22Rv1 (cell line): ENCODE measurements around the gene RDH12.

ENCODE experiments used
- H3K27ac ChIP-seq: fragments of 450-650 bp; 2 replicates; pipeline ENCODE4 v1.5.1; 2017
- ZFX ChIP-seq: fragments of 450-650 bp; IDR thresholded peaks from 2 replicates; pipeline ENCODE4 v1.6.1; 2017; ENCODE audit warnings: antibody characterized with exemption, borderline replicate concordance
- TF ChIP-seq, protein P1 (sequence below): fragments of 450-650 bp; IDR thresholded peaks from 2 replicates; pipeline ENCODE4 v1.5.1; 2017; ENCODE audit warnings: mild to moderate bottlenecking

Gene RDH12

GRCh38 chr14:67749341-67750084 is 47.8 kb downstream of the RDH12 start:
- TF ChIP-seq ZFX, result no peak
- TF ChIP-seq, protein P1, sequence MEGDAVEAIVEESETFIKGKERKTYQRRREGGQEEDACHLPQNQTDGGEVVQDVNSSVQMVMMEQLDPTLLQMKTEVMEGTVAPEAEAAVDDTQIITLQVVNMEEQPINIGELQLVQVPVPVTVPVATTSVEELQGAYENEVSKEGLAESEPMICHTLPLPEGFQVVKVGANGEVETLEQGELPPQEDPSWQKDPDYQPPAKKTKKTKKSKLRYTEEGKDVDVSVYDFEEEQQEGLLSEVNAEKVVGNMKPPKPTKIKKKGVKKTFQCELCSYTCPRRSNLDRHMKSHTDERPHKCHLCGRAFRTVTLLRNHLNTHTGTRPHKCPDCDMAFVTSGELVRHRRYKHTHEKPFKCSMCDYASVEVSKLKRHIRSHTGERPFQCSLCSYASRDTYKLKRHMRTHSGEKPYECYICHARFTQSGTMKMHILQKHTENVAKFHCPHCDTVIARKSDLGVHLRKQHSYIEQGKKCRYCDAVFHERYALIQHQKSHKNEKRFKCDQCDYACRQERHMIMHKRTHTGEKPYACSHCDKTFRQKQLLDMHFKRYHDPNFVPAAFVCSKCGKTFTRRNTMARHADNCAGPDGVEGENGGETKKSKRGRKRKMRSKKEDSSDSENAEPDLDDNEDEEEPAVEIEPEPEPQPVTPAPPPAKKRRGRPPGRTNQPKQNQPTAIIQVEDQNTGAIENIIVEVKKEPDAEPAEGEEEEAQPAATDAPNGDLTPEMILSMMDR, result no peak
- H3K27ac ChIP-seq, result no peak overlapping the region

DNA sequence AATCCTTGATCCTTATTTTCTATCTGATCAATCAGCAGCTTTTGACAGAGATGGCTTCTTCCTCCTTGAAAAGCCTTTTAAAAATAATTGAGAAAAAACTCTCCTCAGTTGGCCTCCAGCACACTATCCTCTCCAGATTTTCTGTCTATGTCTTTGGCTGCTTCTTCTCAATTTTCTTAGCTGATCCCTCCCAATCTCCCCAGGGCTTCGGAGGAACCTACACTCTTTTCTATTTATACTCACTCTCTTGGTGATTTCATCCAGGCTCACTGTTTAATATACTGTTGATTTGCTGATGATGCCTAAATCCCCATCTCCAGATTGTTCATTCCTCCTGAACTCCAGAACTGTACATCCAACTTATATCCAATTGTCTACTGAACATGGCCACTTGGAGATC is 54.8 kb downstream of the RDH12 start:
- no peak overlapping the region for H3K27ac ChIP-seq
- no peak for TF ChIP-seq ZFX
- TF ChIP-seq, protein P1, result no peak

DNA sequence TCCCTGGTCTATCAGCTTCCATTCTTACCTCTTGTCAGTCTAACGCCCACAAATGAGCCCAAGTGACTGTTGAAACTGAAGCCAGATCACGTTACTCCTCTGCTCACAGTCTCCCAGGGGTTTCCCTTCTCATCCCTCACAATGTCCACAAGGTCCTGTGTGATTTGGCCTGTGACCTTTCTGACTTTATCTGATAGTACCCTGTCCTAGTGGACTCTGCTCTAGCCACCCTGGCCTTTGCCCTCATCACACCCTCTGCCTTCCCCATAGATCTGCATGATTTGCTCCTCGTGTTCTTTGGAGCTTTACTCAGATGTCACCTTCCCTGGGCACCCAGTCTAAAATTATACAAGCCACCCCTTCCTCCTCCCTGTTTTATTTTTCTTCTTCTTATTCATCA is 55.5 kb downstream of the RDH12 start:
- no peak overlapping the region for H3K27ac ChIP-seq
- TF ChIP-seq, protein P1, result no peak
- TF ChIP-seq ZFX, result no peak

- TF ChIP-seq, protein P1, result no peak
- TF ChIP-seq ZFX, result no peak
- H3K27ac ChIP-seq, result no peak overlapping the region
Measured at GRCh38 chr14:67759916-67760315, 58.2 kb downstream of the RDH12 start.

DNA sequence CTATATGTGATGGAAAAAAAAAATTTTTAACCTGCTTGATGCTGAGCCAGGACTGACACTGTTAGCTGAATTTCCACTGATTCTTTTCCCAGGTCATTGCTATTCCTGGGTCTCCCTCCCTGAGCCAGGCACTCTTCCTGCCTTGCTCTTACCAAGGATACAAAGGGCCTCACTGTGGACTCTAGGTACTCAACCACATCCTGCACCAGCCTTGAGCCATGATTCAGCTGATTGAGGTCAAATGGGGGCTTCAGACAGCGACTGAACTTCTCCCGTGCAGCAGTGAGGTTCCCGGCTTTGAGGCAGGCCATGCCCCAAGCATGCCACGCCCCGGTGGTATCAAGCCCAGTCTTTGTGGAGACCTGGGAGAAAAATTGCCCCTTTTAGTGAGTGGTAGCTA is 60.4 kb downstream of the RDH12 start:
- H3K27ac ChIP-seq, result no peak overlapping the region
- TF ChIP-seq, protein P1, result no peak
- TF ChIP-seq ZFX, result no peak

GRCh38 chr14:67763158-67763822 is 61.6 kb downstream of the RDH12 start:
- no peak for TF ChIP-seq ZFX
- TF ChIP-seq, protein P1, result no peak
- H3K27ac ChIP-seq, result peak overlapping the region; percentile 38

GRCh38 chr14:67764496-67764895 is 62.8 kb downstream of the RDH12 start:
- TF ChIP-seq, protein P1, result no peak
- TF ChIP-seq ZFX, result no peak

More at GRCh38 chr14:67764496-67764895, 62.8 kb downstream of the RDH12 start:
- peak overlapping the region; percentile 38; the same call in 1 of the 2 replicates for H3K27ac ChIP-seq
